SK-N-SH treated with all-trans-retinoic acid at 6 μM for 48 hours (cell line): ENCODE results near the gene LILRA1.
"Not testable (repeated sequence)": the region's sequence is repeated elsewhere in the genome, so short reads cannot be mapped to it uniquely, and the experiment has no call there.

Experiments used
- ARNTL ChIP-seq: fragments of 450-650 bp; formaldehyde crosslinking; IDR thresholded peaks from 2 replicates; pipeline ENCODE4 v1.5.0; 2020; ENCODE audit warnings: low read depth, mild to moderate bottlenecking, moderate library complexity, borderline replicate concordance
- ESRRG ChIP-seq: fragments of 250-450 bp; sonication (Bioruptor Pico); IDR thresholded peaks from 2 replicates; pipeline ENCODE4 v1.6.1; 2021; ENCODE audit warnings: mild to moderate bottlenecking
- OSR1 ChIP-seq: fragments of 250-450 bp; sonication (Bioruptor Pico); IDR thresholded peaks from 2 replicates; pipeline ENCODE4 v1.8.0; 2022; ENCODE audit warnings: moderate library complexity, mild to moderate bottlenecking, inconsistent platforms
- PATZ1 ChIP-seq: fragments of 250-450 bp; sonication (Bioruptor Pico); IDR thresholded peaks from 2 replicates; pipeline ENCODE4 v1.8.0; 2020; ENCODE audit warnings: mild to moderate bottlenecking, moderate library complexity, borderline replicate concordance
- POU6F1 ChIP-seq: fragments of 250-450 bp; sonication (Bioruptor Pico); IDR thresholded peaks from 2 replicates; pipeline ENCODE4 v1.8.0; 2021; ENCODE audit warnings: low read depth, mild to moderate bottlenecking, moderate library complexity, borderline replicate concordance
- SNAI2 ChIP-seq: fragments of 250-450 bp; sonication (Bioruptor Pico); IDR thresholded peaks from 2 replicates; pipeline ENCODE4 v1.5.0; 2020; ENCODE audit warnings: mild to moderate bottlenecking, moderate library complexity
- TSHZ2 ChIP-seq: fragments of 250-450 bp; sonication (Bioruptor Pico); IDR thresholded peaks from 2 replicates; pipeline ENCODE4 v1.5.0; 2020; ENCODE audit warnings: mild to moderate bottlenecking, moderate library complexity
- ZC3H10 ChIP-seq: fragments of 250-450 bp; sonication (Bioruptor Pico); IDR thresholded peaks from 2 replicates; pipeline ENCODE4 v1.5.1; 2021; ENCODE audit warnings: mild to moderate bottlenecking, moderate library complexity
- ZNF70 ChIP-seq: fragments of 450-650 bp; formaldehyde crosslinking; IDR thresholded peaks from 2 replicates; pipeline ENCODE4 v1.5.0; 2020; ENCODE audit warnings: mild to moderate bottlenecking, moderate library complexity

GRCh38 chr19:54627912-54628311, 34.5 kb downstream of the LILRA1 start:
- TF ChIP-seq PATZ1 (CRISPR knock-in tag); POU6F1; OSR1 (CRISPR knock-in tag); ZNF70 (CRISPR knock-in tag); ZC3H10 (CRISPR knock-in tag); TSHZ2 (CRISPR knock-in tag); SNAI2 (CRISPR knock-in tag); ARNTL (CRISPR knock-in tag); ESRRG (CRISPR knock-in tag): not testable (repeated sequence)
